ENCODE data around the gene SEMA3A. TPM values are rescaled to one million over a fixed set of nuclear protein-coding genes. Genes with fewer than 3 reads are reported as not detected.
"Not testable (repeated sequence)": the region's sequence is repeated elsewhere in the genome, so short reads cannot be mapped to it uniquely, and the experiment has no call there.

Gene SEMA3A
- total RNA-seq (ENCODE audit: low replicate concordance) = 28.2 and 77.1 TPM in 2 replicates
- long read RNA-seq, full-length matches to known transcripts = 53 of 99 reads
- long read RNA-seq, partial matches to known transcripts = 16 of 99 reads
- long read RNA-seq, other reads (novel, unspliced or antisense) = 30 of 99 reads

- H3K4me3 Mint-ChIP-seq = peak within 1 kb of the TSS; percentile 97
- no peaks in the 10 kb centered on the region for H3K36me3 Mint-ChIP-seq
- no peaks in the 10 kb centered on the region for H3K9me3 Mint-ChIP-seq
- peak within 1 kb of the TSS; percentile 90 for H3K27ac Mint-ChIP-seq
- DNase-seq (ENCODE audit: extremely low spot score, unreplicated experiment) = no peak
- peaks cover 25% of the 10 kb centered on the region for H3K4me1 Mint-ChIP-seq (ENCODE audit: unreplicated experiment)
- H3K27me3 Mint-ChIP-seq = peaks cover 10% of the 10 kb centered on the region
- TF ChIP-seq CTCF (conservative IDR thresholded peaks at IDR 0.05) = no peak
Observed at GRCh38 chr7:84194484-84195271, at the start of gene SEMA3A. Gene SEMA3A (minus strand): TSS chr7:84194789. CDS start chr7:84194586, 203 bp downstream.

GRCh38 chr7:84243037-84243436 lies 48.4 kb upstream of the SEMA3A start:
- H3K27me3 Mint-ChIP-seq; H3K4me3 Mint-ChIP-seq; H3K27ac Mint-ChIP-seq; H3K4me1 Mint-ChIP-seq (ENCODE audit: unreplicated experiment); DNase-seq (ENCODE audit: extremely low spot score, unreplicated experiment): not testable (repeated sequence)
- Mint-ChIP-seq H3K36me3 (peaks cover 15% of the 10 kb centered on the region), H3K9me3 (peaks cover 17% of the 10 kb centered on the region)

- Mint-ChIP-seq H3K36me3 (peaks cover 5% of the 10 kb centered on the region), H3K4me3 (no peak overlapping the region), H3K9me3 (peaks cover 6% of the 10 kb centered on the region), H3K27me3 (no peaks in the 10 kb centered on the region), H3K4me1 (ENCODE audit: unreplicated experiment) (no peaks in the 10 kb centered on the region), H3K27ac (no peak overlapping the region)
- no peak for DNase-seq (ENCODE audit: extremely low spot score, unreplicated experiment)
- TF ChIP-seq CTCF (conservative IDR thresholded peaks at IDR 0.05) = no peak
Observed at GRCh38 chr7:84238596-84238995, 44.0 kb upstream of the SEMA3A start.

GRCh38 chr7:84237533-84238173 lies 43.1 kb upstream of the SEMA3A start:
- Mint-ChIP-seq H3K27ac (no peak overlapping the region), H3K4me3 (no peak overlapping the region), H3K4me1 (ENCODE audit: unreplicated experiment) (no peaks in the 10 kb centered on the region)

GRCh38 chr7:84236398-84236797 lies 41.8 kb upstream of the SEMA3A start:
- TF ChIP-seq CTCF (conservative IDR thresholded peaks at IDR 0.05) = no peak
- Mint-ChIP-seq H3K4me1 (ENCODE audit: unreplicated experiment) (peaks cover 4% of the 10 kb centered on the region), H3K27me3 (no peaks in the 10 kb centered on the region), H3K36me3 (peaks cover under 1% of the 10 kb centered on the region), H3K4me3 (no peak overlapping the region), H3K9me3 (peaks cover 4% of the 10 kb centered on the region), H3K27ac (no peak overlapping the region)
- no peak for DNase-seq (ENCODE audit: extremely low spot score, unreplicated experiment)

More at GRCh38 chr7:84237533-84238173, 43.1 kb upstream of the SEMA3A start:
- no peak for TF ChIP-seq CTCF (conservative IDR thresholded peaks at IDR 0.05)
- Mint-ChIP-seq H3K27me3 (no peaks in the 10 kb centered on the region), H3K9me3 (peaks cover 4% of the 10 kb centered on the region), H3K36me3 (peaks cover 4% of the 10 kb centered on the region)
- DNase-seq (ENCODE audit: extremely low spot score, unreplicated experiment) = no peak

GRCh38 chr7:84232646-84233045 lies 38.1 kb upstream of the SEMA3A start:
- Mint-ChIP-seq H3K4me1 (ENCODE audit: unreplicated experiment) (peaks cover 10% of the 10 kb centered on the region), H3K36me3 (peaks cover 1% of the 10 kb centered on the region), H3K4me3 (no peak overlapping the region), H3K9me3 (peaks cover 3% of the 10 kb centered on the region), H3K27me3 (no peaks in the 10 kb centered on the region), H3K27ac (no peak overlapping the region)
- DNase-seq (ENCODE audit: extremely low spot score, unreplicated experiment) = no peak
- TF ChIP-seq CTCF (conservative IDR thresholded peaks at IDR 0.05) = peak; percentile 46

Data from type B pancreatic cell (in vitro differentiated cells).